ENCODE data around the gene PRSS2.
A peak's percentile ranks its signal among the peaks of the same experiment; 100 is the strongest.
"Not testable (repeated sequence)": the region's sequence is repeated elsewhere in the genome, so short reads cannot be mapped to it uniquely, and the experiment has no call there.

The PRSS2 gene

GRCh38 chr7:142759433-142759832 lies 11.3 kb upstream of the PRSS2 start:
- DNase-seq (ENCODE audit: low spot score): no peak

GRCh38 chr7:142760071-142760642 lies 10.6 kb upstream of the PRSS2 start:
- no peak for DNase-seq (ENCODE audit: low spot score)

DNA sequence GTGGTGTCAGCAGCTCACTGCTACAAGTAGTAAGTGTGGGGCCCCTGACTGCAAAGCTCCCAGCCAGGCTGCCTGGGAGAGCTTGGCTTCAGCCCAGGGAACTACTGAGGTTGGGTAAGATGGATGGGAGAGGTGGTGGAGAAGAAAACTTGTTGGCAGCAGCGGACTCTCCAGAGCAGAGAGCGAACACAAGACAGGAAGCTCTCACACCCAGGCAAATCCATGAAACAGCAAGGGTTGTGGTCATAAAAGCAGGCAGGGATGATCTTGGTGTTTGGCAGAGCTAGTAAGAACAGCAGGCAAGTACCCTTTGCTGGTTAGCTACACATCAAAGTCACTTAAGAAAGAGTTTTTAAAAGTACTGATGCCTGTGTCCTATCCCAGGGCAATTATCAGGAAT lies 9.2 kb upstream of the PRSS2 start:
- not testable (repeated sequence) for DNase-seq (ENCODE audit: low spot score)

DNA sequence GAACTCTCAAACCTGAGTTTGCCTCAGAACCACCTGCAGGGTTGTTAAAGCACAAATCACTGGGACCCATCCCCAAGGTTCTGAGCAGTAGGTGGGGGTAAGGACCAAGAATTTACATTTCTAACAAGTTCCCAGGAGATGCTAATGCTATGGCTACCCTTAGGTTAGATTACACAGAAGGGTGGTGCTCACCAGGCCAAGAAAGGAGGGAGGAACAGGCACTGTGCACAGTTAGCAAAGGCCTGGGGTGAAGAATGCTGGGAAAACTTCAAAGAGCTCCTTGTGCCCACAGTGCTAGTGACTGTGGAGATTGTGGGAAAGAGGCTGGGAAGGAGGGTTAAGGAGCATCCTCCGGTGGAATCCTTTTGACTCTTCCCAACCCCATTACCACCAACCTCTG lies 8.7 kb upstream of the PRSS2 start:
- DNase-seq (ENCODE audit: low spot score): no peak

- DNase-seq (ENCODE audit: low spot score): no peak
Observed at GRCh38 chr7:142767451-142767850, 3.3 kb upstream of the PRSS2 start.

DNA sequence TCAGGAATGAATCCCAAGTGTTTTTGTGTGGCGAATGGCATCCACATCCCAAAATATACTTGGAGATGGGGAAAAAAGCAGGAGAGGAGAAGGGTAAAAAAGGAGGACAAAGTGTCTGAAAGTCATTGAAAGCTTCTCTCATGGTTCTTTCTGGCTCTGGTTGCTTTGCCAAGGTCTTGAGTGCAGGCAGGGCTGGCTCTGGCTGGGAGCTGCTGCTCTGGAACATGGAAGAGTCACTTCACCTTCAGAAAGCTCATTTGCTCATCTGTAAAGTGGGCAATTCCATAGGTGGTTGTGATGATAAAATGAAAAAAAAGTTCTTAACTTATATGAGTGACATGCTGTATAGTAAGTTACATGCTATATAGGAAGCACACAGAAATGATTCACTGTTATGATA lies 2.9 kb upstream of the PRSS2 start:
- DNase-seq (ENCODE audit: low spot score): no peak

GRCh38 chr7:142768885-142769284 lies 1.9 kb upstream of the PRSS2 start:
- DNase-seq (ENCODE audit: low spot score): not testable (repeated sequence)

DNA sequence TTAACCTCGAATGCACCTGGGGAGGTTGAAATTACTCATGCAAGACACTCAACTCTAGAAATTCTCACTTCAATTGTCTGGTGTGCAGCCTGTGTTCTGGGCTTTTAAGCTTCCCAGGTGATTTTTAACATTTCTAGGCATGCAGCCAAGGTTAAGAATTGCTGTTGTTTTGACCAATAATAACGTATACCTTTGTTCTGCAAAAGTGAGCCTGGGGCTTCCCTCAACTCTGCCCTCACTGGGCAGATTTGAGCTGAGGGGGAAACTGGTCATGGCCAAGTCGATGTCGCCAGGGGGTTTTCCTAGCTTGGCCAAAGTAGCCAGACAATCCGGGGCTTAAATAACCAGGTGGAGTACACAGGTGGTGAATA lies 568 bp downstream of the PRSS2 start:
- no peak for DNase-seq (ENCODE audit: low spot score)

GRCh38 chr7:142772051-142772450 lies 1.3 kb downstream of the PRSS2 start:
- DNase-seq (ENCODE audit: low spot score): no peak

GRCh38 chr7:142772673-142773072 lies 1.9 kb downstream of the PRSS2 start:
- DNase-seq (ENCODE audit: low spot score): no peak

DNA sequence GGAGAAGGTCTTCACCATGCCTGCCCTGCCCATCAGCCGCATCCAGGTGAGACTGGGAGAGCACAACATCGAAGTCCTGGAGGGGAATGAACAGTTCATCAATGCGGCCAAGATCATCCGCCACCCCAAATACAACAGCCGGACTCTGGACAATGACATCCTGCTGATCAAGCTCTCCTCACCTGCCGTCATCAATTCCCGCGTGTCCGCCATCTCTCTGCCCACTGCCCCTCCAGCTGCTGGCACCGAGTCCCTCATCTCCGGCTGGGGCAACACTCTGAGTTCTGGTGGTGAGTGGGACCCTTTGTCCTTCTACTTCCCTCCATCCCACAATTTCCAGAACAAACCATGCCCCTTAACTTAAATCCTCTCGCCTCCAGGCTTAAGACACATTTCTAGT lies 2.5 kb downstream of the PRSS2 start:
- no peak for DNase-seq (ENCODE audit: low spot score)

DNA sequence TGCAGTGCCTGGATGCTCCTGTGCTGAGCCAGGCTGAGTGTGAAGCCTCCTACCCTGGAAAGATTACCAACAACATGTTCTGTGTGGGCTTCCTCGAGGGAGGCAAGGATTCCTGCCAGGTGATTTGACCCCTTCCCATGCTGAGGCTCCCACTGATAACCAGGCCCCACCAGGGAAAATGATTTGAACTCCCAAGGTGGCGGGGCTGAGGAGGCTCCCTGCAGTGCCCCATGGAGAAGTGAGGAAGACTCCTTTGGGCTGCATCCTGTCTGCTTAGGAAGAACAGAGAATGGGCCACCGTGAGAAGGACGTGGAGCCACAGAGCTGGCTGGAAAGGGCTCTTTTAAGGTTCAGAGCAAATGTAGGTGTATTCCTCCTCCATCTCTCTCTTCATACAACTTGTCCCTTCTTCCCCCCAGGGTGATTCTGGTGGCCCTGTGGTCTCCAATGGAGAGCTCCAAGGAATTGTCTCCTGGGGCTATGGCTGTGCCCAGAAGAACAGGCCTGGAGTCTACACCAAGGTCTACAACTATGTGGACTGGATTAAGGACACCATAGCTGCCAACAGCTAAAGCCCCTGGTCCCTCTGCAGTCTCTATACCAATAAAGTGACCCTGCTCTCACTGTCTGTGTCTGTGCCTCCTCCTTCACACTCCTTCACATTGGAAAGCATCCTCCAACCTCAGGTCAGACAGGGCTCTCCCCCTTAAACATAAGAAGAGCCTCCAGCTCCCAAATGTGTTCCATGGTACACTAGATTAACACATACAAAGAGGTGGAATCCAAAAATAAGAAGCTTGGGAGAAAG lies 3.4 kb downstream of the PRSS2 start:
- DNase-seq (ENCODE audit: low spot score): no peak

DNA sequence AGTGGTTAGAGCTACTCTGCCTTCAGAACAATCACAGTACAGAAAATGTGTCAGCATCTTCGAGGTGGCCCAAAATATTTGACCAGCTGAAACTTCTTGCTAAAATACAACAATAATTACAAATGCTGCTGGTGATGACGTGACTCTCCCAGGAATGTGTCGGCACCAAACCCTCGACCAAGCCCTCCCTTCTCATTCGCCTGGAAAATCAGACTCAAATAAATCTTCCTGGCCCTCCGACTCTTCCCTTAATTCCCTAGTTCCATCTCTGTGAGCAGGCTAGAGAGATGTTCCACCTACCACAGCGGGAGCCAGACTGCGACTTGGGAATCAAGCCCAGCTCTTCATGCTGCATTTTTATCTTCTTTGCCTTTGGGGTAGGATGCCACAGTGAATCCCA lies 4.1 kb downstream of the PRSS2 start:
- DNase-seq (ENCODE audit: low spot score): no peak

DNA sequence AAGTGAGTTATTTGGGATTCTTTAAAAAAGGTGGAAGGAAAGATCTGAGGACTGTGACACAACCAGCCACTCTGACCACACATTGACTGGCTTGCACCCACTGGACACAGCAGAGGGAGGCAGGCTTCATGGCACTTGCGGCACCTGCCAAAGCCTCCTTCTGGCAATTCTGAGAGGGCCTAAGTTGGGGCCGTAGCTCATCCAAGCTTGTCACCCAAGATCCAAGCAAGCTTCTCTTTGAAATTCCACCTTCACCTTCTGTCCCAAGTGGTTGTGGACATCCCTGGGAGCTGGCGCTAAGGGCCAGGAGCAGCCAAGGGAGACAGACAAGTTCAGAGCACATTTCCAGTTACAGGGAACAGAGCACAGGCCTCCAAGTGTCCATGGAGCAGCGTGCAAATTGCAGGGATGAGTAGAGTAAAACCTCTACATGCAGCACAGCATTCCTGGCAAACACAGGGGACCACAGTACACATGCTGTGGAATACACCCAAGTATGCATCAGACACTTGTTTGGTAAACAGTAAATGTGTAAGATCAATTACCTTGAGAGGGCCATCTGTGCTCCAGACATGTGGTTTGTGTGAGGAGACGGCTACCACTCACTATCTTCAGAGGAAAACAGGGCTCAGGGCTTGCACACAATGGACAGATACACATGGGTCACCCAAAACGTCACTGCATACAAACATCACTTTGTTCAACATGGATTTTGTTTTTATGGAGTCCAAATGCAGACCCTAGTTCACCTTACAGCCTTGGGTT lies 4.8 kb downstream of the PRSS2 start:
- not testable (repeated sequence) for DNase-seq (ENCODE audit: low spot score)

DNA sequence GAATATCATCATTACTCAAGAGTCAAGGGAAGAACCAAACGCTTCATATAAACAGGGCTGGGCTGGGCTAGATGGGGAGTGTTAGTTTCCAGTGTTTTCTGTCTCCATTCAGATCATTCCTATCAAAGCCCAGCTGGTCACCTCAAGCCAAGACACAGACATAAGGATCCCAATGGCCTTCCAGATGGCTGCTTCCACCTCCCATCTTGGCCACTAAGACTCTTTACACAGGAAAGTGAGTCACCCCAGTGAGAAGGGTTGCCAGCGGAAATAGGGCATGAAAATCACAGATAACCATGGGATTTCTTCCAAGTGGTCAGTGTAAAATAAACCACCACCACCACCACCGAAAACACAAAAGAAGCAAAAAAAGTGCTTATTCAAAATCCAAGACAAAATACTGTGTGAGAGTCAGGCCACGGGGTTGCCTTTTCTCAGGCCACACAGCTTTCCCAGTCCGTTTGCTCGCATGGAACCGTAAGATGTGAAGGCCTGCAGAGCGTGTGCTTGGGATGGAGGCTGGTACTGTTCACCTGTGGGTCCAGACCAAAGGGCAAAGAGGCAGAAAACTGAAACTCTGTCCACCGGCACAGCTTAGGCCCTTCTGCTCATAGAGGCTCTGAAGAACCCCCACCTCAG lies 5.6 kb downstream of the PRSS2 start:
- no peak for DNase-seq (ENCODE audit: low spot score)

DNA sequence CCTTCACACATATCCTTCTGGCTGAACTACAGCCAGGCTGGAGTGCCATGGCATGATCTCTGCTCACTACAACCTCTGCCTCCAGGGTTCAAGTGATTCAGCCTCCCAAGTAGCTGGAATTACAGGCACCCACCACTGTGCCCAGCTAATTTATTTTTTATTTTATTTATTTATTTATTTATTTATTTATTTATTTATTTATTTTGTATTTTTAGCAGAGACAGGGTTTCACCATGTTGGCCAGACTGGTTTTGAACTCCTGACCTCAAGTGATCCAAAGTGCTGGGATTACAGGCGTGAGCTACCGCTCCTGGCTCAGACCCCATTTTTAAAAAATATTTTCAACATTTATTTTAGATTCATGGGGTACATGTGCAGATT lies 6.1 kb downstream of the PRSS2 start:
- not testable (repeated sequence) for DNase-seq (ENCODE audit: low spot score)

GRCh38 chr7:142777318-142777717 lies 6.5 kb downstream of the PRSS2 start:
- no peak for DNase-seq (ENCODE audit: low spot score)

GRCh38 chr7:142782922-142783900 lies 12.4 kb downstream of the PRSS2 start:
- DNase-seq (ENCODE audit: low spot score): peak; percentile 89

GRCh38 chr7:142784096-142784495 lies 13.3 kb downstream of the PRSS2 start:
- DNase-seq (ENCODE audit: low spot score): no peak

- no peak for DNase-seq (ENCODE audit: low spot score)
Observed at GRCh38 chr7:142784716-142785115, 13.9 kb downstream of the PRSS2 start.

- DNase-seq (ENCODE audit: low spot score): no peak
Observed at GRCh38 chr7:142785841-142786250, 15.1 kb downstream of the PRSS2 start.
